AG09319 (cell line): ENCODE results near the gene PET100.

Source experiments
- DNase-seq: peaks from one replicate; pipeline ENCODE4 v3.0.0-alpha.2; 2010; ENCODE audit warnings: low read depth; ENCODE audit errors: extremely low read depth
- CTCF ChIP-seq: IDR thresholded peaks from 2 replicates; pipeline ENCODE4 v1.5.1; 2011; ENCODE audit warnings: low read depth, mild to moderate bottlenecking, inconsistent platforms, low read length, moderate library complexity

The PET100 gene

GRCh38 chr19:7670150-7670783 lies 40.7 kb downstream of the PET100 start:
- no peak for TF ChIP-seq CTCF
- no peak for DNase-seq

DNA sequence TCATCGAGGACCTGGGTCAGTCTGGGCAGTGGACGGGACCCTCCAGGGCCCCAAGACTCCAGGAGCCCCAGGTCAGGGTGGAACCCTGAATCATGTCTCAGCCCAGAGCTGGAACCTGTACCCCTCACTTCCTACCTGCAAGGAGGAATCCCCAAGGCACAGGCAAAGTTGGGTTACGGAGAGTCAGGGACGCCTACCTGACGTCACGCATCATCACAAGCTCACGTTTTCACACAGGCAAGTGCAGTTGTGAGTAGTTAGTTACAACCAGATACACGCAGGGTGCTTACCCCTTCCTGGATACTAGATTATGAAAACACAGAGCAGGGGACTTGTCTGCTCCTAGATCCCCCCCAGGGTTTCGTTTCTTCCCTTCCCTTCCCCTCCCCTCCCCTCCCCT lies 41.2 kb downstream of the PET100 start:
- no peak for TF ChIP-seq CTCF
- DNase-seq, result no peak

- no peak for DNase-seq
- no peak for TF ChIP-seq CTCF
Observed at GRCh38 chr19:7672522-7672921, 42.9 kb downstream of the PET100 start.

DNA sequence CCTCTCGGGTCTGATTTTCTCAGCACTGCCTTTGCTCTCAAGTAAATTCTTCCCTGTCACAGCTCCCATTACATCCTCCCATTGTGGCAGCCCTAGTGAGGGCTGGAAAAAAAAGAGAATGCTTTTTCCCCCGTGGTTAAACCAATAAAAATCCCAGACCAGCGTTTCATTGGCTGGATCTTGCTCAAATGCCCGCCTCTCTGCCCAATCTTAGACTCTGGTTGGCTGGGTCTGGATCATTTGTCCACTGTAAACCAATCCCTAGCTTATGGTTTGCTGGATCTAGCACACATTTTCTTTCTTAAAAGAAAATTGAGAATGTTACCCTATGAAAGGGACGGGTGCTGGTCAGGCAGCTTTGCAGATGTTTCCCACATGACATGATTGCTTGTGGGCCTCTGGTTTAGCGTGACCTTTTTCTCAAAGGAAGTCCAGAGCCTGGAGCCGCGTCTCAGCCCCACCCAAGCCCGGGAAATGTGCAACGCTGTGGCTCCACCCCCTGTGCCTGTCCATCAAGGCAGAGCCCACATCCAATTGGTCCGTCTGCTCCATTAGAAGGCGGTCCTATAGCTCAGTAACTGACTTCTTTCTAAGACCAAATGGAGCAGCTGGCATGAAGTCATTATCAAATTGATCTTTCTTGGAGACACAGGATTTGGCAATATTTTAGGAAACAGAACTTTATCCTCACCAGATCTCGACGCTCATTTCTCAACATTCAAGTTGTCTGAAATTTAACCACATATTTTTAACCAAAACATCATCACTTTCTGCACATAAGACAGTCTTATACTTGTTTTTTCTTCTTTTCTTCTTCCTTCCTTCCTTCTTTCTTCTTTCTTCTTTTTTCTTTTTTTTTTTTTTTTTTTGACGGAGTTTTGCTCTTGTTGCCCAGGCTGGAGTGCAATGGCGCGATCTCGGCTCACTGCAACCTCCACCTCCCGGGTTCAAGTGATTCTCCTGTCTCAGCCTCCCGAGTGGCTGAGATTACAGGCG lies 44.7 kb downstream of the PET100 start:
- DNase-seq, result peak; percentile 41
- TF ChIP-seq CTCF, result no peak

DNA sequence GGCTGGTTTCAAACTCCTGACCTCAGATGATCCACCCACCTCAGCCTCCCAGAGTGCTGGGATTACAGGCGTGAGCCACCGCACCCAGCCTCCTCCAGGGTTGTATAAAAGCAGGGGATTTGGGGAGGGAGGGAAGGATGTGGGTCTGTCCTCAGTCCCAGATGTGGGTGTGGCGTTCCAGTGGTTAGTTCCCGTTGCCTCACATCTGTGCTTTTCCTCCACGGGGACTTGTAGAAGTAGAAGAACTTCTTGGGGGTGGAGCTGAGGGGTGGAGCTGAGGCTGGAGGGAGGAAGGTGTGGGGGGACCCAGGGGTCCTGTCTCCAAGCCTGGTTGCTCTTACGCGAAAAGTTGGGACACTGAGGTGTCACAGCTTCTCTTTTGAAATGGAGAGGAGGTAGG lies 46.8 kb downstream of the PET100 start:
- TF ChIP-seq CTCF, result no peak
- no peak for DNase-seq

DNA sequence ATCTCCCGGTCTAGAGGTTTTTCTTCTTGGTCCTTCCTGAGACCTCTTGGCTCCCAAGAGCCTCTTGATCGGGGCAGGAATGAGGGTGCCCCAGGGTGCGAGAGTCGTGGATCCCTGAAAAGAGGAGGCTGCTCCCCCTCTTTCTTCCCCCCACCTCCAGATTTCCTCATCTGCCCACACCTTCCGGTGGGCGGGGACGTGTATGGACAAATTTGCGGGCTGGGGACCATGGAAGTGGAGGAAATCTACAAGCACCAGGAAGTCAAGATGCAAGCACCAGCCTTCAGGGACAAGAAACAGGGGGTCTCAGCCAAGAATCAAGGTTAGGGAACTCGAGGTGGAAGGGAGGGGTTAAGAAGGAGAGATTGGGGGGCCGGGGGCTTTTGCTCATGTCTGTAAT lies 47.3 kb downstream of the PET100 start, which contains the start of gene MCEMP1:
MCEMP1 (plus strand) TSS at position 237 of the 400 bp plus-strand sequence; CDS start at position 268, 31 bp downstream.
- DNase-seq, result no peak
- no peak for TF ChIP-seq CTCF

GRCh38 chr19:7677669-7678311 lies 48.2 kb downstream of the PET100 start:
- TF ChIP-seq CTCF, result no peak
- no peak for DNase-seq
